Measurements from ENCODE around the gene ADPRS.

The ADPRS gene

DNA sequence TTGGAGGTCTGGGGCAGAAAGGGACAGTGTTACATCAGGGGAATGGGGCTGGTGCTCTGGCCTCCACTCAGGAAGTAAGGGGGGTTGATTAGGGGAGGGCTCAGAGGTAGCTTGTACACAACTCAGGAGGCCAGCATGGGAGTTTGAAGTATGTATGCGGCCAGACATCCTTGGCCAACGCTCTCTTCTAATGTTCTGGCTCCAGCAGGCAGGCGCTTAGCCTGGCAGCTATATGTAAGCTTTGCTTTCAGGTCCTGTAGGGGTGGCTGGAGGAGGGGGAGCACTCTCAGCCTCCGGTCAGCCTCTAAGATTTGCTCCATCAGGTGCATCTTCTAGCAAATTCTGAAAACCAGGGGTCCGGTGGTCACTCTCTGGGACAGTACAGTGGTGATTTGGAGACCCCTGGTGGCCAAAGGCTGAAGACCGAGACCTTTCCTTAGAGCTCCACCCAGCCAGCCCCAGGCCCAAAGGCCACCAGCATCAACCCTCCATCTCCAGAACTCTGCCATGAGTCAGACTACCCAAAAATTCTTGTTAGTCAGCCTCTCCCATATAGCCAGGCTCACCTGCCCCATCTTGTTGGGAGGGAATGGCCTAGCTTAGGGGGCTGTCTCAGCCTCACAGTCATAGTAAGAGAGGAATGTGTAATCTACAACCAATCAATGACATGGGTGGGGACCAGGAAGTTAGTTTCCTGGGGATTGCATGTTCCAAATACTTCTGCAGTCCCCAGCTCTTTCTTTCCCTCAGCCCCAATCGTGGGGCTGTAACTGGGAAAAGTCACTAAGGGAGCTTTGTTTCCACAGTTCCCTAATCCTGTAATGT is 46.0 kb downstream of the ADPRS start:
- DNase-seq = peak; percentile 58

DNA sequence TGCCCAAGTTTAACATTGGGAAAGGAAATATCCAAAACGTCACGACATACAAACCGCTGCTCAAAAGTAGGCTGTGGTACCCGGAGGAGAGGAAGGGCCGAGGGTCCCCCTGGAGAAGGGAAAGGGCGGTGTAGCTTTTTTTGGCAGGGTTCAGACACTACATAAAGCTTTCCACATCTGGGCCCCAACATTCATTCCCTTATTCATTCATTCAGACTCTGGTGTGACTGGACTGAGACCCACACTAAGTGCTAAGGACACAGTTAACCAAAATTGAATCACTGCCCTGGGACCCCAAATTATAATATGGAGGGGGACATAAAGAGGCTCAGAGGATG is 46.6 kb downstream of the ADPRS start:
- no peak for DNase-seq

DNA sequence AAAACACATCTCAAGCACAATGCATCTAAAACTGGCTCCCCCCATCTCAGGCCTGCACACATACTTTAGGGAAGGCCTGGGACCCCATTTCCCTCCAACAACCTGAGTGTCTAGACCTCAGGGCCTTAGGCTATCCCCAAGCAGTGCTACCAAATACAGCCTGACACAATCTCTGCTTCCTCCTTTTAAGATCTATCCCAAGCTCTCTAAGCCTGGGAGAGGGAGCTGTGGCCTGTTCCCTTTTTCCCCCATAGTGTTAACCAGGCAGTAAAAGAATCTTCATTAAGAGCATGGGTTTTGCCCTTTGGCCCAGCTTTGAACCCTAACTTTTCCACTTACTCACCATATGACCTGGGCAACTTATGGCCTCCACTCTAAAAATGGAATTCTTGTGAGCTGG is 47.1 kb downstream of the ADPRS start:
- no peak for DNase-seq

GRCh38 chr1:36136535-36136934 is 47.8 kb downstream of the ADPRS start:
- peak; percentile 64 for DNase-seq

GRCh38 chr1:36137226-36137625 is 48.5 kb downstream of the ADPRS start:
- DNase-seq = no peak

- no peak for DNase-seq
Measured at GRCh38 chr1:36137776-36138175, 49.1 kb downstream of the ADPRS start.

DNA sequence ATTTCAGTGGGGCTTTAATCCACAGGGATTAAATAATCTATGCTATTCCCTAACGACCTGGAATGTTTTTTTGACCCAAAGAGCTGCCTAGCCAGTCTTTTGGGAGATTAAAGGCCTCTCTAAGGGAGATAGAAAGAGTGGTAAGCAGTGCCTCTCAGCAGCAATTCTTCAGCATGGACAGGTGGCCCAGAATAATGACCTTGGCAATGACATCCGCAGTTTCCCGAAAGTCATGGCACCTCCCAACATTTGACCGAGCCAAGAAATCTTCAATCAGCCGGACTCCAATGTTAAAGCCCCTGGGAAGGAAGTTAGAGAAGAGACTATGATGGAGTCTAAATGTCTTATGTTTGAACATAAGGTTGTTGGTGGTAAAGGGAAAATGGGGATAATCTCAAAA is 50.8 kb downstream of the ADPRS start:
- DNase-seq = no peak

- no peak for DNase-seq
Measured at GRCh38 chr1:36142121-36142520, 53.4 kb downstream of the ADPRS start.

- no peak for DNase-seq
Measured at GRCh38 chr1:36143424-36143823, 54.7 kb downstream of the ADPRS start.

Measured in NCI-H226 (cell line).